Measurements from ENCODE around the gene CTTNBP2NL. TPM values are rescaled to one million over a fixed set of nuclear protein-coding genes. Genes with fewer than 3 reads are reported as not detected.

Gene CTTNBP2NL
- total RNA-seq, 1 donor from 2014 or later = 47.9 TPM

GRCh38 chr1:112492076-112492475 lies 96.1 kb downstream of the CTTNBP2NL start:
- Mint-ChIP-seq H3K4me1 (ENCODE audit: unreplicated experiment) (no peaks in the 10 kb centered on the region), H3K36me3 (no peaks in the 10 kb centered on the region), H3K9me3 (no peaks in the 10 kb centered on the region), H3K4me3 (no peak overlapping the region), H3K27me3 (peaks cover 16% of the 10 kb centered on the region), H3K27ac (no peak overlapping the region)
- TF ChIP-seq CTCF (conservative IDR thresholded peaks at IDR 0.05) = no peak
- no peak for DNase-seq (ENCODE audit: extremely low spot score, unreplicated experiment)

- H3K9me3 Mint-ChIP-seq = no peaks in the 10 kb centered on the region
- TF ChIP-seq CTCF (conservative IDR thresholded peaks at IDR 0.05) = no peak
Measured at GRCh38 chr1:112493351-112493750, 97.3 kb downstream of the CTTNBP2NL start.

DNA sequence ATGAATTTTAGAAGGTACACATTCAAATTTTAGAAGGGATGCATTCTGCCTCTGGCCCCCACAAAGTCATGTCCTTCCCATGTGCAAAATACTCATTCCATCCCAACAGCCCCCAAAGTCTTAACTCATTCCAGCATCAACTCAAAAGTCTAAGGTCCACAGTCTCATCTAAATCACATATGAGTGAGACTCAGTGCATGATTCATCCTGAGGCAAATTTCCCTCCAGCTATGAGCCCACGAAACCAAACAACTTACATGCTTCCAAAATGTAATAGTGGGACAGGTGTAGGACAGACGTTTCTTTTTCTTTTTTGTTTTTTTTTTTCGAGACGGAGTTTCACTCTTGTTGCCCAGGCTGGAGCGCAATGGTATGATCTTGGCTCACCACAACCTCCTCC lies 100.3 kb downstream of the CTTNBP2NL start:
- H3K9me3 Mint-ChIP-seq = no peaks in the 10 kb centered on the region
- H3K27ac Mint-ChIP-seq = no peak overlapping the region
- peaks cover 46% of the 10 kb centered on the region for H3K27me3 Mint-ChIP-seq
- no peaks in the 10 kb centered on the region for H3K4me1 Mint-ChIP-seq (ENCODE audit: unreplicated experiment)
- H3K4me3 Mint-ChIP-seq = no peak overlapping the region
- H3K36me3 Mint-ChIP-seq = no peaks in the 10 kb centered on the region
- no peak for TF ChIP-seq CTCF (conservative IDR thresholded peaks at IDR 0.05)
- DNase-seq (ENCODE audit: extremely low spot score, unreplicated experiment) = no peak

More at GRCh38 chr1:112493351-112493750, 97.3 kb downstream of the CTTNBP2NL start:
- Mint-ChIP-seq H3K36me3 (no peaks in the 10 kb centered on the region), H3K27ac (no peak overlapping the region), H3K4me3 (no peak overlapping the region), H3K4me1 (ENCODE audit: unreplicated experiment) (no peaks in the 10 kb centered on the region), H3K27me3 (peaks cover 25% of the 10 kb centered on the region)
- DNase-seq (ENCODE audit: extremely low spot score, unreplicated experiment) = no peak

DNA sequence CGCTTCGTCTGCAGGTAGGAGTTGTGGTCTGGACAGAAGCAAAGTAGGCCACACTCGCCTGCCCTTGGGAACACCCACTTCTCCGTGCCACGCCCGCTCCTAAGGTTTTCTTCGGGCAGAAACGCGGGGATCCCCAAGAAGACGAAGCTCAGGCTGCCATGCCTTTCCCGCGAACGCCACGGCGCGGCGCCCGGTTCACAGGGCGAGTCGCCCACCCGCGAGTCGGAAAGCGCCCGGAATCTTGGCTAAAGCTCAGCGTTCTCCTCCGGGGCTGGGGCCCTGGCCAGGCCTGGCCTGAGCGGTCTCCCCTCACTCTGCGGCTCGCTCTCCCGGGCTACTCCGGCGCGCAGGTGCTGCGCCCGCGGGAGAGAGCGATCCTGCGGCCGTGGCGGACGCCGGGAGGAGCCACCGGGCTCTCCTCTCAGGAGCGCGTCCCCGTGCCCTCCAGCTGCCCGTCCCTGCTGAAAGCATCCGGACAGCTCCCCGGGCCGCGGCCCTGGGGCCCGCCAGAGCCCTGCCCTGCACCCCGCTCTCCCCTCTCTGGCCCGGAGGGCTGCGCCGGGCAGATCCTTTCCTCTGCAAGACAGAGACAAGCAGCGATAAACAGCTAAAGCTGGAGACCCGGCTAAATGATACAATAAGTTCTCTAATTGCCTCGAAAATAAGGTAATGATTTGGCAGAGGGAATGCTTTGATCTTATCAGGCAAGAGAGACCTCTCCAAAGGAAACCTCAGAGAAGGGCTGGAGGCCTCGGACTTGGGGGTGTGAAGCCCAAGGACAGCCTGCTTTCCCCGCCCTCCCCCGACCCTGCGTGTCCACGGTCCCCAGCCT lies 106.0 kb downstream of the CTTNBP2NL start:
- Mint-ChIP-seq H3K36me3 (peaks cover 4% of the 10 kb centered on the region), H3K4me1 (ENCODE audit: unreplicated experiment) (peaks cover 24% of the 10 kb centered on the region), H3K9me3 (no peaks in the 10 kb centered on the region), H3K4me3 (peak overlapping the region; percentile 86), H3K27ac (no peak overlapping the region), H3K27me3 (peaks cover 81% of the 10 kb centered on the region)
- peak; percentile 75 for TF ChIP-seq CTCF (conservative IDR thresholded peaks at IDR 0.05)
- peak; percentile 79 for DNase-seq (ENCODE audit: extremely low spot score, unreplicated experiment)

DNA sequence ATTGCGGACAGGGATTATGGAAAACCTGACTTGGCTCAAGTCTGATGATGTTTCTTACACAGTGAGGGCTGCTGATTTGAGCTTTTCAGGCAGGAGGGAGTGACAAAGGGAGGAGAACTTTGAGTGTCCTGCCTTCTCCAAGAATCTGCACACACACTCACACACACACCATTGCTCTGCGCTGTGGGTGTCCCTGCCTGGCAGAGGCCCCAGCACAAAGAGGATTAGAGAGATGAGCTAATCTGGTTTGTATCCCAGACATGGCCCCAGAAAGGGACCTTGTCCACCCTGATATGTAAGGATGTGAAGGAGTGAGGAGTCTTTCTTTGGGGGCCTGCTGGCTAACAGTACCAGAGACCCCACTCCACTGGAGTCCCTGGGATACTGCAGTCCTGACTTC lies 106.8 kb downstream of the CTTNBP2NL start:
- Mint-ChIP-seq H3K4me3 (peak overlapping the region; percentile 86), H3K27ac (no peak overlapping the region), H3K27me3 (peaks cover 84% of the 10 kb centered on the region), H3K4me1 (ENCODE audit: unreplicated experiment) (peaks cover 24% of the 10 kb centered on the region), H3K9me3 (no peaks in the 10 kb centered on the region), H3K36me3 (peaks cover 4% of the 10 kb centered on the region)
- no peak for TF ChIP-seq CTCF (conservative IDR thresholded peaks at IDR 0.05)
- no peak for DNase-seq (ENCODE audit: extremely low spot score, unreplicated experiment)

Measured in type B pancreatic cell (in vitro differentiated cells).